Neural cell (in vitro differentiated cells): Measurements from ENCODE around the gene C1QTNF7. TPM values are rescaled to one million over a fixed set of nuclear protein-coding genes. Genes with fewer than 3 reads are reported as not detected.

Experiments used
- H2AFZ ChIP-seq: fragments of 200-600, 300-800 bp; sonication (generic), shearing (Covaris generic); 2 replicates; pipeline ENCODE4 v1.6.0; 2014; ENCODE audit warnings: low read depth, mild to moderate bottlenecking, antibody characterized with exemption, low read length, moderate library complexity
- H3F3A ChIP-seq: fragments of 200-600 bp; shearing (Covaris generic); 2 replicates; pipeline ENCODE4 v1.6.1; 2016; ENCODE audit warnings: mild to moderate bottlenecking, moderate library complexity, mixed read lengths, antibody characterized with exemption, low read length; ENCODE audit not compliant: insufficient read depth, poor library complexity, severe bottlenecking
- H3K27ac ChIP-seq: fragments of 200-600, 300-800 bp; sonication (generic), shearing (Covaris generic); 2 replicates; pipeline ENCODE4 v1.5.1; 2014; ENCODE audit warnings: mild to moderate bottlenecking, low read length, moderate library complexity
- H3K27me3 ChIP-seq: fragments of 300-800, 200-600 bp; sonication (generic), shearing (Covaris generic); 2 replicates; pipeline ENCODE4 v1.6.0; 2014; ENCODE audit warnings: mild to moderate bottlenecking, low read depth, low read length, moderate library complexity; ENCODE audit not compliant: insufficient read depth
- H3K36me3 ChIP-seq: fragments of 300-800, 200-600 bp; sonication (generic), shearing (Covaris generic); 2 replicates; pipeline ENCODE4 v1.5.1; 2014; ENCODE audit warnings: mild to moderate bottlenecking, antibody characterized with exemption, low read length, moderate library complexity; ENCODE audit not compliant: insufficient read depth
- H3K4me2 ChIP-seq: fragments of 300-800, 200-600 bp; sonication (generic), shearing (Covaris generic); 2 replicates; pipeline ENCODE4 v1.6.0; 2014; ENCODE audit warnings: mild to moderate bottlenecking, low read length
- H3K4me3 ChIP-seq: fragments of 300-800, 200-600 bp; sonication (generic), shearing (Covaris generic); 2 replicates; pipeline ENCODE4 v1.5.1; 2014; ENCODE audit warnings: mild to moderate bottlenecking, low read length, moderate library complexity
- H3K79me2 ChIP-seq: fragments of 200-600 bp; shearing (Covaris generic); replicated peaks from 2 replicates; pipeline ENCODE4 v1.6.0; 2014; ENCODE audit warnings: mild to moderate bottlenecking, low read length, moderate library complexity; ENCODE audit not compliant: insufficient read depth
- H3K9ac ChIP-seq: fragments of 300-800, 200-600 bp; sonication (generic), shearing (Covaris generic); 2 replicates; pipeline ENCODE4 v1.6.1; 2016; ENCODE audit warnings: mild to moderate bottlenecking, low read length, mixed read lengths
- H3K9me2 ChIP-seq: fragments of 200-600 bp; shearing (Covaris generic); 2 replicates; pipeline ENCODE4 v1.6.1; 2016; ENCODE audit warnings: mild to moderate bottlenecking, low read length, mixed read lengths; ENCODE audit not compliant: insufficient read depth
- H3K9me3 ChIP-seq: fragments of 200-600, 300-800 bp; sonication (generic), shearing (Covaris generic); 2 replicates; pipeline ENCODE4 v1.6.1; 2016; ENCODE audit warnings: mild to moderate bottlenecking, mixed run types, low read length, moderate library complexity, mixed read lengths
- H4K20me1 ChIP-seq: fragments of 200-600 bp; shearing (Covaris generic); 2 replicates; pipeline ENCODE4 v1.6.1; 2016; ENCODE audit warnings: mild to moderate bottlenecking, mixed run types; ENCODE audit not compliant: insufficient read depth
- EP300 ChIP-seq: fragments of 450-650 bp; conservative IDR thresholded peaks from 2 replicates; pipeline ENCODE4 v1.6.1; 2014; ENCODE audit warnings: antibody characterized with exemption, mild to moderate bottlenecking, moderate library complexity; ENCODE audit not compliant: poor library complexity, severe bottlenecking
- EZH2 ChIP-seq: fragments of 200-600, 300-800 bp; shearing (Covaris generic), sonication (generic); IDR thresholded peaks from 2 replicates; pipeline ENCODE4 v1.6.1; 2014; ENCODE audit warnings: antibody characterized with exemption, low read length, borderline replicate concordance, mild to moderate bottlenecking; ENCODE audit not compliant: insufficient read depth, poor library complexity, severe bottlenecking
- MXI1 ChIP-seq: fragments of 450-650 bp; conservative IDR thresholded peaks from 2 replicates; pipeline ENCODE4 v1.6.1; 2014; ENCODE audit warnings: antibody characterized with exemption, mild to moderate bottlenecking; ENCODE audit not compliant: poor library complexity, severe bottlenecking
- POLR2AphosphoS5 ChIP-seq: IDR thresholded peaks from 2 replicates; pipeline ENCODE4 v1.6.1; 2012
- RAD21 ChIP-seq: fragments of 450-650 bp; conservative IDR thresholded peaks from 2 replicates; pipeline ENCODE4 v1.6.1; 2014; ENCODE audit warnings: antibody characterized with exemption, mild to moderate bottlenecking, moderate library complexity
- SMC3 ChIP-seq: fragments of 450-650 bp; conservative IDR thresholded peaks from 2 replicates; pipeline ENCODE4 v1.6.1; 2014; ENCODE audit warnings: antibody characterized with exemption, mild to moderate bottlenecking, moderate library complexity; ENCODE audit not compliant: poor library complexity
- TAF1 ChIP-seq: IDR thresholded peaks from 2 replicates; pipeline ENCODE4 v1.6.1; 2012; ENCODE audit warnings: low read depth
- polyA plus RNA-seq: library from polyadenylated mRNA; depleted of rRNA; stranded (reverse); fragments of >200 nt; gene quantifications from 2 replicates; pipeline ENCODE4 v1.2.3, GENCODE V29; 2014
- TF ChIP-seq, protein P1 (sequence below): fragments of 450-650 bp; IDR thresholded peaks from 2 replicates; pipeline ENCODE4 v1.5.1; 2014; ENCODE audit warnings: antibody characterized with exemption, mild to moderate bottlenecking, moderate library complexity; ENCODE audit not compliant: poor library complexity, severe bottlenecking
- TF ChIP-seq, protein P2 (sequence below): IDR thresholded peaks from 2 replicates; pipeline ENCODE4 v1.6.1; 2012; ENCODE audit warnings: borderline replicate concordance

C1QTNF7 gene
- polyA plus RNA-seq, 1 donor from 2014 or later: not detected

DNA sequence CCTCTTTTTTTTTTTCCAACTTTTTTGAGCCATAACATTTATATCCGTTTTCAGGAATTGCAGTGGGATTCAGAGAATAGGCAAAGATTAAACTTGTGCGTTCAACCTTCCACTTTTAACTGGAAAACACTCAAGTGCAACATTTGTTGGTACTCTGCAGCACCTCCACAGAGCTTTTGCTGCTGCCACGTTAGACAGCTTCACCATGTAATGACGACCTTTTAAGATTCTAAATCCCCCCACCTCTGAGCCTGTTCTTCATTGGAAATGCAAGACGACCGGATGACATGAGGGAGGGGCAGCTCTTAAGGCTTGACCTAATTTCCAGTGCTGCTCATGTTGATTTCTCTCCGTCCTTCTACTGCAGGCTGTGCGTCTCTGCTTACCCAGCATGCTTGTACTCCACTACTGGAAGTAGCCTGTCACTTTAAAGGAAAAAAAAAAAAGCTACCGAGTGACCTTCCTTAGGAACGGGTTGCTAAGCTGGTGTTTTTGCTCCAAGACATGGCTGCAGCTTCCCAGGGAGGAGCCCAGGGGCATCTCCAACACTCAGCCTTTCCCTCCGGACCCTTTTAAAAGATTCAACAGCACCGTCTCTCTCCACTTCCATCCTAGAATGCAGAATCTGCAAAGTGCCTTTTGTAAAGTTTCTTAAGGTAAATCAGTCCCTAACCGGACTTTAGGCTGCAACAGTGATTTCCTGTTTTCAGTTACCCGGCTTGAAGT, 41.7 kb downstream of the C1QTNF7 start, which contains the start of gene CC2D2A:
TSS of gene CC2D2A (plus strand) at position 481 of the 726 bp plus-strand sequence. CDS start 6,051 bp downstream, outside the sequence.
- H3K79me2 ChIP-seq: no peaks in the 10 kb centered on the region

DNA sequence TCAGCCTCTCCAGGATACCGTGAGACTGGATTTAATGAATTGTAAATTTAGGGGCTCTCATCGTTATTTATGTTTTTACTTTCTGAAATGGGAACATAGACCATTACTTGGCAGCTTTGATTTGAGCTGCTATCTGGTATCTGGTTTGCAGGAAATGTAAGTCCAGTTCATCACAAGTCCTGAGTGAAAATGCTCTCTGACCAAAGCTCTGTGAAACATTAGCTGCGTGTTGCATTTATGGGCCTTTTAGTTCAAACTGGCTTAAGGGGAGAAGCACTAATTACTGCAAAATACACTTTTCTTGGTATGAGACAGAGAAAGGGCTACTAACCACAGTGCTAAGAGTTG, 42.3 kb downstream of the C1QTNF7 start:
- Histone ChIP-seq H3K4me2 (peak overlapping the region; percentile 50), H3K9ac (peak overlapping the region; percentile 30), H3K27ac (peak overlapping the region; percentile 35), H3K79me2 (no peaks in the 10 kb centered on the region), H3K9me2 (no peaks in the 10 kb centered on the region), H3K36me3 (no peaks in the 10 kb centered on the region), H2AFZ (no peak overlapping the region), H4K20me1 (no peaks in the 10 kb centered on the region), H3F3A (no peaks in the 10 kb centered on the region), H3K27me3 (no peaks in the 10 kb centered on the region), H3K4me3 (peak overlapping the region; percentile 62), H3K9me3 (no peaks in the 10 kb centered on the region)
- TF ChIP-seq EZH2 (no peak), TAF1 (no peak), MXI1 (no peak), SMC3 (no peak), RAD21 (no peak)

More for the DNA sequence above, 41.7 kb downstream of the C1QTNF7 start, which contains the start of gene CC2D2A:
- Histone ChIP-seq H3F3A (no peaks in the 10 kb centered on the region), H3K4me2 (peak within 1 kb of the TSS; percentile 50), H3K9me2 (no peaks in the 10 kb centered on the region), H2AFZ (peak within 1 kb of the TSS; percentile 6), H4K20me1 (no peaks in the 10 kb centered on the region), H3K9ac (peak within 1 kb of the TSS; percentile 30), H3K4me3 (peak within 1 kb of the TSS; percentile 62), H3K27me3 (no peaks in the 10 kb centered on the region), H3K9me3 (no peaks in the 10 kb centered on the region), H3K36me3 (no peaks in the 10 kb centered on the region), H3K27ac (peak within 1 kb of the TSS; percentile 35)
- TF ChIP-seq TAF1 (no peak), RAD21 (no peak), EZH2 (no peak), POLR2AphosphoS5 (no peak), SMC3 (no peak), EP300 (no peak), MXI1 (no peak)
- TF ChIP-seq, protein P1, sequence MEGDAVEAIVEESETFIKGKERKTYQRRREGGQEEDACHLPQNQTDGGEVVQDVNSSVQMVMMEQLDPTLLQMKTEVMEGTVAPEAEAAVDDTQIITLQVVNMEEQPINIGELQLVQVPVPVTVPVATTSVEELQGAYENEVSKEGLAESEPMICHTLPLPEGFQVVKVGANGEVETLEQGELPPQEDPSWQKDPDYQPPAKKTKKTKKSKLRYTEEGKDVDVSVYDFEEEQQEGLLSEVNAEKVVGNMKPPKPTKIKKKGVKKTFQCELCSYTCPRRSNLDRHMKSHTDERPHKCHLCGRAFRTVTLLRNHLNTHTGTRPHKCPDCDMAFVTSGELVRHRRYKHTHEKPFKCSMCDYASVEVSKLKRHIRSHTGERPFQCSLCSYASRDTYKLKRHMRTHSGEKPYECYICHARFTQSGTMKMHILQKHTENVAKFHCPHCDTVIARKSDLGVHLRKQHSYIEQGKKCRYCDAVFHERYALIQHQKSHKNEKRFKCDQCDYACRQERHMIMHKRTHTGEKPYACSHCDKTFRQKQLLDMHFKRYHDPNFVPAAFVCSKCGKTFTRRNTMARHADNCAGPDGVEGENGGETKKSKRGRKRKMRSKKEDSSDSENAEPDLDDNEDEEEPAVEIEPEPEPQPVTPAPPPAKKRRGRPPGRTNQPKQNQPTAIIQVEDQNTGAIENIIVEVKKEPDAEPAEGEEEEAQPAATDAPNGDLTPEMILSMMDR: no peak
- TF ChIP-seq, protein P2, sequence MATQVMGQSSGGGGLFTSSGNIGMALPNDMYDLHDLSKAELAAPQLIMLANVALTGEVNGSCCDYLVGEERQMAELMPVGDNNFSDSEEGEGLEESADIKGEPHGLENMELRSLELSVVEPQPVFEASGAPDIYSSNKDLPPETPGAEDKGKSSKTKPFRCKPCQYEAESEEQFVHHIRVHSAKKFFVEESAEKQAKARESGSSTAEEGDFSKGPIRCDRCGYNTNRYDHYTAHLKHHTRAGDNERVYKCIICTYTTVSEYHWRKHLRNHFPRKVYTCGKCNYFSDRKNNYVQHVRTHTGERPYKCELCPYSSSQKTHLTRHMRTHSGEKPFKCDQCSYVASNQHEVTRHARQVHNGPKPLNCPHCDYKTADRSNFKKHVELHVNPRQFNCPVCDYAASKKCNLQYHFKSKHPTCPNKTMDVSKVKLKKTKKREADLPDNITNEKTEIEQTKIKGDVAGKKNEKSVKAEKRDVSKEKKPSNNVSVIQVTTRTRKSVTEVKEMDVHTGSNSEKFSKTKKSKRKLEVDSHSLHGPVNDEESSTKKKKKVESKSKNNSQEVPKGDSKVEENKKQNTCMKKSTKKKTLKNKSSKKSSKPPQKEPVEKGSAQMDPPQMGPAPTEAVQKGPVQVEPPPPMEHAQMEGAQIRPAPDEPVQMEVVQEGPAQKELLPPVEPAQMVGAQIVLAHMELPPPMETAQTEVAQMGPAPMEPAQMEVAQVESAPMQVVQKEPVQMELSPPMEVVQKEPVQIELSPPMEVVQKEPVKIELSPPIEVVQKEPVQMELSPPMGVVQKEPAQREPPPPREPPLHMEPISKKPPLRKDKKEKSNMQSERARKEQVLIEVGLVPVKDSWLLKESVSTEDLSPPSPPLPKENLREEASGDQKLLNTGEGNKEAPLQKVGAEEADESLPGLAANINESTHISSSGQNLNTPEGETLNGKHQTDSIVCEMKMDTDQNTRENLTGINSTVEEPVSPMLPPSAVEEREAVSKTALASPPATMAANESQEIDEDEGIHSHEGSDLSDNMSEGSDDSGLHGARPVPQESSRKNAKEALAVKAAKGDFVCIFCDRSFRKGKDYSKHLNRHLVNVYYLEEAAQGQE: no peak
